ENCODE data around the gene RNASEH2A. TPM values are rescaled to one million over a fixed set of nuclear protein-coding genes. Genes with fewer than 3 reads are reported as not detected.
A peak's percentile ranks its signal among the peaks of the same experiment; 100 is the strongest.

The RNASEH2A gene
- 1 to 10 TPM; 4.2 to 7.6 (median 5.6) TPM for total RNA-seq

DNA sequence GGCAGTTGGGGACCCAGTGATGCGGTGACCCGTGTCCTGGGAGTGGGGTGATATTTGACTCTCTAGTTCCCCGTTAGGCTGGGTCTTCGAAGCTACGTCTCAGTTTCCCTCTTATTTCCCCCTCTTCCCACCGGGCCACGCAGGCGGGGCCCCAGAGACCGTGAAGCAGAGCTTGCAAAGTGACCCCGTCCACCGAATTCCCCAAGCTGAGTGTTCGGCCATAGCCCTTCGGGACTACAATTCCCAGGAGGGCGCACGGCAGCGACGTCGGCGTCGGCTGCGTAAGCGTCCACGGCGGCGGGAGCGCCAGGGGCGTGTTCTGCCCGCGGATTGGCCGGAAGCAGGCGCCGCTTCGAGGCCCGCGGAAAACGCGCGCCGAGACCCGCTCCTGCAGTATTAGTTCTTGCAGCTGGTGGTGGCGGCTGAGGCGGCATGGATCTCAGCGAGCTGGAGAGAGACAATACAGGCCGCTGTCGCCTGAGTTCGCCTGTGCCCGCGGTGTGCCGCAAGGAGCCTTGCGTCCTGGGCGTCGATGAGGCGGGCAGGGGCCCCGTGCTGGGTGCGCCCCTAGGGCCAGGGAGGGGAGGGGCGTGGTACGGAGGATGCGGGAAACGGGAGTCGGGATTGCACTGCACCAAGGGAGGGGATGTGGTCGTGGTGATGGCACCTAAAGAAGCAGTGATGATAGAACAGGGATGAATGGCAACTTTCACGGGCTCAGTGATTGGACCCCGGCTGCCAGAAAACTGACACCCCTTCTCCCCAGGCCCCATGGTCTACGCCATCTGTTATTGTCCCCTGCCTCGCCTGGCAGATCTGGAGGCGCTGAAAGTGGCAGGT lies at the start of gene RNASEH2A:
RNASEH2A (plus strand) TSS at position 343 of the 840 bp plus-strand sequence; CDS start at position 433, 90 bp downstream.
- peak in 1 of 4 donors; percentile 53 for TF ChIP-seq POLR2A (IDR thresholded peaks at IDR 0.05)
- TF ChIP-seq, protein P1, sequence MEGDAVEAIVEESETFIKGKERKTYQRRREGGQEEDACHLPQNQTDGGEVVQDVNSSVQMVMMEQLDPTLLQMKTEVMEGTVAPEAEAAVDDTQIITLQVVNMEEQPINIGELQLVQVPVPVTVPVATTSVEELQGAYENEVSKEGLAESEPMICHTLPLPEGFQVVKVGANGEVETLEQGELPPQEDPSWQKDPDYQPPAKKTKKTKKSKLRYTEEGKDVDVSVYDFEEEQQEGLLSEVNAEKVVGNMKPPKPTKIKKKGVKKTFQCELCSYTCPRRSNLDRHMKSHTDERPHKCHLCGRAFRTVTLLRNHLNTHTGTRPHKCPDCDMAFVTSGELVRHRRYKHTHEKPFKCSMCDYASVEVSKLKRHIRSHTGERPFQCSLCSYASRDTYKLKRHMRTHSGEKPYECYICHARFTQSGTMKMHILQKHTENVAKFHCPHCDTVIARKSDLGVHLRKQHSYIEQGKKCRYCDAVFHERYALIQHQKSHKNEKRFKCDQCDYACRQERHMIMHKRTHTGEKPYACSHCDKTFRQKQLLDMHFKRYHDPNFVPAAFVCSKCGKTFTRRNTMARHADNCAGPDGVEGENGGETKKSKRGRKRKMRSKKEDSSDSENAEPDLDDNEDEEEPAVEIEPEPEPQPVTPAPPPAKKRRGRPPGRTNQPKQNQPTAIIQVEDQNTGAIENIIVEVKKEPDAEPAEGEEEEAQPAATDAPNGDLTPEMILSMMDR (IDR thresholded peaks at IDR 0.05) = peak in 2 of 6 experiments; percentile 23 to 26
- peak; percentile 57 to 74 for TF ChIP-seq POLR2AphosphoS5 (IDR thresholded peaks at IDR 0.05)
- TF ChIP-seq EP300 (IDR thresholded peaks at IDR 0.05) = peak in 1 of 4 donors; percentile 10

DNA sequence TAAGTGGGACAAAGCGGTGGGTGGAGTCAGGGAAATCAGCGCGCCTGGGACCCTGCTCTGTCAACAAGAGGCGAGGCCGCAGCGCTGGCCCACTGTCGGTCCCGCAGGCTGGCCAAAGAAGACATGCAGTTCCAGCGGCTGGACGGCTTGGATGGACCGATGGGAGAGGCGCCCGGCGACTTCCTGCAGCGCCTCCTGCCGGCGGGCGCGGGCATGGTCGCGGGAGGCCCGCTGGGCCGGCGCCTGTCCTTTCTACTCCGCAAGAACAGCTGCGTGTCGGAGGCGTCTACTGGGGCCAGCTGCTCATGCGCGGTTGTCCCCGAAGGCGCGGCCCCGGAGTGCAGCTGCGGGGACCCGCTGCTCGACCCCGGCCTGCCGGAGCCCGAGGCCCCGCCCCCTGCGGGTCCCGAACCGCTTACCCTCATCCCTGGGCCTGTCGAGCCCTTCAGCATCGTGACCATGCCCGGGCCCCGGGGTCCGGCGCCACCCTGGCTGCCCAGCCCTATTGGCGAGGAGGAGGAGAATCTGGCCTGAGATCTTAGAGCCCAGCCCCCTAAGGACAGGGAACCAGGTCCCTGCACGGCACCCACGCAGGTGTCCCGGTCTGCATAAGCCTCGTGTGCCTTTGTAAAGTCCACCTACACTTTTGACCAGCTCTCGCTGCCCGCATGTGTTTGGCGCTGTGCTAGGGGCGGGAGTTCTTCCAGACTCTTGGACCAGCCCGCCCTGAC lies 48.7 kb upstream of the RNASEH2A start:
- TF ChIP-seq POLR2A (IDR thresholded peaks at IDR 0.05) (no peak), POLR2AphosphoS5 (IDR thresholded peaks at IDR 0.05) (no peak), EP300 (IDR thresholded peaks at IDR 0.05) (no peak)
- TF ChIP-seq, protein P1 (IDR thresholded peaks at IDR 0.05) = peak; percentile 92 to 97 (median 96)
- Histone ChIP-seq H3K9me3 (no peaks in the 10 kb centered on the region), H3K27me3 (no peaks in the 10 kb centered on the region), H3K4me1 (peaks cover 11 to 13% (median 12%) of the 10 kb centered on the region in 4 donors), H3K27ac (peak overlapping the region in 1 of 4 donors; percentile 42), H3K36me3 (peaks cover 0 to 6% (median 2%) of the 10 kb centered on the region in 4 donors), H3K4me3 (peak overlapping the region; percentile 1 to 36 (median 33))
- 1 to 8% methylated on average over 12 to 38 of the region's 60 CpGs for WGBS, 2 donors
- DNase-seq (peak; percentile 77 to 95), ATAC-seq (ENCODE audit: low FRiP score in 2 of 2) (peak; percentile 76 to 93)

More for the DNA sequence above, at the start of gene RNASEH2A:
- H3K27me3 ChIP-seq = no peaks in the 10 kb centered on the region
- H3K4me3 ChIP-seq = peak within 1 kb of the TSS; percentile 59 to 76 (median 66)
- peak; percentile 92 to 93 for ATAC-seq (ENCODE audit: low FRiP score in 2 of 2)
- H3K36me3 ChIP-seq = peaks cover 0 to 4% (median 3%) of the 10 kb centered on the region in 4 donors
- peak within 1 kb of the TSS; percentile 15 to 72 (median 42) for H3K27ac ChIP-seq
- H3K4me1 ChIP-seq = peaks cover 17 to 25% (median 20%) of the 10 kb centered on the region in 4 donors
- 4 to 12% methylated on average over 24 to 66 of the region's 66 CpGs for WGBS, 2 donors
- DNase-seq = peak; percentile 93 to 98
- H3K9me3 ChIP-seq = no peaks in the 10 kb centered on the region

DNA sequence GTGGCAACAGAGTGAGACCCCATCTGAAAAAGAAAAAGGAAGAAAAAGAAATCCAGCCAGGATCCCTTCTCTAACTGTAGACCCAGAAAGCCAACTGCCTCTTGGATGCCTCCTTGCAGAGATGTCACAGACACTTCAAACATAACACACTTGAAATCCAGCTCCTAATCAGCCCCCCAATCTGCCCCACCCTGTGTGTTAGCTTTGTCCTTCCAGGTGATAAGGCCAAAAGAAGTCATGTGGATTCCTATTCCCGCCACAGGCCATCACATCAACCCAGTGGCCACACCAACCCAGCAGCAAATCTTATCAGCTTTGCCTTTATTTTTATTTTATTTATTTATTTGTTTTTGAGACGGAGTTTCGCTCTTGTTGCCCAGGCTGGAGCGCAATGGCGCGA lies 46.7 kb upstream of the RNASEH2A start:
- DNase-seq = no peak
- TF ChIP-seq EP300 (IDR thresholded peaks at IDR 0.05) (no peak), POLR2A (IDR thresholded peaks at IDR 0.05) (no peak), POLR2AphosphoS5 (IDR thresholded peaks at IDR 0.05) (no peak)
- TF ChIP-seq, protein P1 (IDR thresholded peaks at IDR 0.05) = no peak
- no peak overlapping the region for H3K27ac ChIP-seq
- peaks cover 11 to 13% (median 12%) of the 10 kb centered on the region in 4 donors for H3K4me1 ChIP-seq
- no peaks in the 10 kb centered on the region for H3K27me3 ChIP-seq
- no peaks in the 10 kb centered on the region for H3K9me3 ChIP-seq
- no peak overlapping the region for H3K4me3 ChIP-seq
- ATAC-seq (ENCODE audit: low FRiP score in 2 of 2) = no peak
- peaks cover 0 to 21% (median 9%) of the 10 kb centered on the region in 4 donors for H3K36me3 ChIP-seq
- WGBS, 2 donors = 91 to 98% methylated on average over 6 of the region's 6 CpGs

DNA sequence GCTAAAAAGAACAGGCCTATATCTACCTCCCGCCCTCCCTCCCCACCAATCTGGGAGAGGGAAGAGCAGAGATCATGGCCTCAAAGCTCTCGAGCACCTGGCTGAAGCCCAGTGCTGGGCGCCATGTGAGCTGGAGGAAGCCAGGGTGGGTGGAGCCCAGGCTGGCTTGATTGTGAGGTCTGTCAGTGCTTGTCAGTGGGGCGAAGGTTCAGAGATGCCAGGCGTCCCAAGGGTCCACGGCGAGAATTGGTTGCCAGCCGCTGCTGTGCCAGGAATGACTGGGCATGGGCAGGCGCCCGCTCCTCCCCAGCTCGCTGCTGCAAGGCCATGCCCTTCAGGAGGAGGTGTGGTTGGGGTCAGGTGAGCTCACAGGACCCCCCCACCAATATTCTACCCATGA lies 43.3 kb upstream of the RNASEH2A start:
- peaks cover 4 to 23% (median 13%) of the 10 kb centered on the region in 4 donors for H3K36me3 ChIP-seq
- peak in 1 of 2 donors; percentile 65 for DNase-seq
- no peaks in the 10 kb centered on the region for H3K27me3 ChIP-seq
- TF ChIP-seq POLR2AphosphoS5 (IDR thresholded peaks at IDR 0.05) (no peak), POLR2A (IDR thresholded peaks at IDR 0.05) (no peak), EP300 (IDR thresholded peaks at IDR 0.05) (no peak)
- TF ChIP-seq, protein P1 (IDR thresholded peaks at IDR 0.05) = no peak
- no peak for ATAC-seq (ENCODE audit: low FRiP score in 2 of 2)
- no peak overlapping the region for H3K27ac ChIP-seq
- H3K9me3 ChIP-seq = no peaks in the 10 kb centered on the region
- no peak overlapping the region for H3K4me3 ChIP-seq
- peaks cover 0 to 12% (median under 1%) of the 10 kb centered on the region in 4 donors for H3K4me1 ChIP-seq
- 85 to 95% methylated on average over 11 of the region's 11 CpGs for WGBS, 2 donors

All from upper lobe of left lung (tissue), 6 donors.